Activated T-cell treated with anti-CD3 and anti-CD28 coated beads, Interleukin-2, amount 50 U/mL, for 4 hours (primary cell): ENCODE data around the gene SSTR4. TPM values are rescaled to one million over a fixed set of nuclear protein-coding genes. Genes with fewer than 3 reads are reported as not detected.

Source experiments
- ATAC-seq, 2 donors: fragments of 200-7000 bp; cut with Tn5 transposase; one replicate each; pipeline ENCODE4 v1.10.0; 2021
- DNase-seq: peaks from one replicate; pipeline ENCODE4 v3.0.0-alpha.2; 2020
- H3K27me3 Mint-ChIP-seq: one replicate; pipeline ENCODE4 v1.8.0; 2021; ENCODE audit warnings: low read depth, mixed read lengths
- H3K36me3 Mint-ChIP-seq: one replicate; pipeline ENCODE4 v1.8.0; 2022; ENCODE audit warnings: mixed read lengths; ENCODE audit not compliant: insufficient read depth
- H3K4me1 Mint-ChIP-seq: one replicate; pipeline ENCODE4 v1.8.0; 2021; ENCODE audit warnings: low read depth, mixed read lengths
- H3K4me3 Mint-ChIP-seq: one replicate; pipeline ENCODE4 v1.8.0; 2021; ENCODE audit warnings: mild to moderate bottlenecking, moderate library complexity, mixed read lengths
- H3K9me3 Mint-ChIP-seq: one replicate; pipeline ENCODE4 v1.8.0; 2021; ENCODE audit warnings: mixed read lengths
- total RNA-seq, 3 donors: library from RNA; stranded (reverse); gene quantifications; one replicate each; pipeline ENCODE4 v1.2.1, GENCODE V29; 2021

Gene SSTR4
- total RNA-seq, 3 donors from 2014 or later: not detected

GRCh38 chr20:23079016-23079351 lies 43.9 kb downstream of the SSTR4 start:
- ATAC-seq (no peak), DNase-seq (no peak)
- H3K4me3 Mint-ChIP-seq: no peak overlapping the region
- no peaks in the 10 kb centered on the region for H3K36me3 Mint-ChIP-seq
- no peaks in the 10 kb centered on the region for H3K4me1 Mint-ChIP-seq
- H3K27me3 Mint-ChIP-seq: no peaks in the 10 kb centered on the region
- no peaks in the 10 kb centered on the region for H3K9me3 Mint-ChIP-seq

- Mint-ChIP-seq H3K9me3 (no peaks in the 10 kb centered on the region), H3K4me3 (no peak overlapping the region), H3K27me3 (no peaks in the 10 kb centered on the region), H3K36me3 (no peaks in the 10 kb centered on the region), H3K4me1 (no peaks in the 10 kb centered on the region)
- DNase-seq (no peak), ATAC-seq (no peak)
These were observed 44.8 kb downstream of the SSTR4 start for GRCh38 chr20:23079926-23080325.

GRCh38 chr20:23080521-23080920 lies 45.4 kb downstream of the SSTR4 start:
- H3K36me3 Mint-ChIP-seq: no peaks in the 10 kb centered on the region
- H3K4me3 Mint-ChIP-seq: no peak overlapping the region
- DNase-seq (no peak), ATAC-seq (no peak)
- no peaks in the 10 kb centered on the region for H3K9me3 Mint-ChIP-seq
- no peaks in the 10 kb centered on the region for H3K4me1 Mint-ChIP-seq
- H3K27me3 Mint-ChIP-seq: no peaks in the 10 kb centered on the region

GRCh38 chr20:23081263-23081819 lies 46.2 kb downstream of the SSTR4 start:
- Mint-ChIP-seq H3K4me3 (no peak overlapping the region), H3K4me1 (peaks cover 1% of the 10 kb centered on the region), H3K36me3 (no peaks in the 10 kb centered on the region), H3K9me3 (no peaks in the 10 kb centered on the region), H3K27me3 (no peaks in the 10 kb centered on the region)
- ATAC-seq (no peak), DNase-seq (no peak)

- no peaks in the 10 kb centered on the region for H3K9me3 Mint-ChIP-seq
- H3K4me1 Mint-ChIP-seq: peaks cover 9% of the 10 kb centered on the region
- ATAC-seq: no peak
- H3K27me3 Mint-ChIP-seq: peaks cover 2% of the 10 kb centered on the region
- no peak for DNase-seq
- no peaks in the 10 kb centered on the region for H3K36me3 Mint-ChIP-seq
- H3K4me3 Mint-ChIP-seq: no peak overlapping the region
These were observed 47.9 kb downstream of the SSTR4 start for GRCh38 chr20:23082846-23083552.

- H3K27me3 Mint-ChIP-seq: peaks cover 2% of the 10 kb centered on the region
- H3K4me3 Mint-ChIP-seq: no peak overlapping the region
- no peak for DNase-seq
- H3K4me1 Mint-ChIP-seq: peaks cover 9% of the 10 kb centered on the region
- no peaks in the 10 kb centered on the region for H3K9me3 Mint-ChIP-seq
- no peak for ATAC-seq
- H3K36me3 Mint-ChIP-seq: no peaks in the 10 kb centered on the region
These were observed 48.6 kb downstream of the SSTR4 start for GRCh38 chr20:23083553-23084220.

- no peak for ATAC-seq
- peaks cover 2% of the 10 kb centered on the region for H3K27me3 Mint-ChIP-seq
- no peak overlapping the region for H3K4me3 Mint-ChIP-seq
These were observed 49.3 kb downstream of the SSTR4 start for GRCh38 chr20:23084282-23084844.

GRCh38 chr20:23084845-23085365 lies 49.8 kb downstream of the SSTR4 start:
- ATAC-seq (no peak), DNase-seq (no peak)
- Mint-ChIP-seq H3K36me3 (no peaks in the 10 kb centered on the region), H3K27me3 (peaks cover 2% of the 10 kb centered on the region), H3K4me1 (peaks cover 9% of the 10 kb centered on the region), H3K9me3 (no peaks in the 10 kb centered on the region), H3K4me3 (no peak overlapping the region)

More at GRCh38 chr20:23084282-23084844, 49.3 kb downstream of the SSTR4 start:
- H3K36me3 Mint-ChIP-seq: no peaks in the 10 kb centered on the region
- peaks cover 9% of the 10 kb centered on the region for H3K4me1 Mint-ChIP-seq
- H3K9me3 Mint-ChIP-seq: no peaks in the 10 kb centered on the region
- no peak for DNase-seq

- DNase-seq: no peak
- no peak overlapping the region for H3K4me3 Mint-ChIP-seq
These were observed 50.4 kb downstream of the SSTR4 start for GRCh38 chr20:23085436-23086055.

GRCh38 chr20:23086056-23086566 lies 51.0 kb downstream of the SSTR4 start, which contains the start of gene CD93:
Gene CD93, minus strand, starts transcription at chr20:23086324. Its CDS starts 132 bp downstream, at chr20:23086192.
- DNase-seq (no peak), ATAC-seq (peak; percentile 52 to 79)
- Mint-ChIP-seq H3K4me3 (peak within 1 kb of the TSS; percentile 5), H3K9me3 (no peaks in the 10 kb centered on the region), H3K36me3 (no peaks in the 10 kb centered on the region), H3K4me1 (peaks cover 9% of the 10 kb centered on the region), H3K27me3 (peaks cover 2% of the 10 kb centered on the region)

More at GRCh38 chr20:23085436-23086055, 50.4 kb downstream of the SSTR4 start:
- Mint-ChIP-seq H3K27me3 (peaks cover 2% of the 10 kb centered on the region), H3K4me1 (peaks cover 9% of the 10 kb centered on the region), H3K36me3 (no peaks in the 10 kb centered on the region), H3K9me3 (no peaks in the 10 kb centered on the region)
- peak in 1 of 2 donors; percentile 18 for ATAC-seq

GRCh38 chr20:23086931-23087411 lies 51.9 kb downstream of the SSTR4 start:
- Mint-ChIP-seq H3K4me1 (peaks cover 9% of the 10 kb centered on the region), H3K9me3 (no peaks in the 10 kb centered on the region), H3K27me3 (peaks cover 2% of the 10 kb centered on the region), H3K36me3 (no peaks in the 10 kb centered on the region), H3K4me3 (no peak overlapping the region)
- ATAC-seq (no peak), DNase-seq (no peak)

GRCh38 chr20:23087587-23088251 lies 52.6 kb downstream of the SSTR4 start:
- no peaks in the 10 kb centered on the region for H3K36me3 Mint-ChIP-seq
- H3K9me3 Mint-ChIP-seq: no peaks in the 10 kb centered on the region
- no peak for ATAC-seq
- peaks cover 2% of the 10 kb centered on the region for H3K27me3 Mint-ChIP-seq
- no peak overlapping the region for H3K4me3 Mint-ChIP-seq
- DNase-seq: no peak
- peaks cover 9% of the 10 kb centered on the region for H3K4me1 Mint-ChIP-seq
